GM12878 (cell line): Measurements from ENCODE around the gene ERP27.

ENCODE experiments used
- EGR1 ChIP-seq, 2 experiments: IDR thresholded peaks; 1 replicate in 1 of 2; 2 replicates in 1 of 2; pipeline ENCODE4 v1.6.1; 2011 to 2012; ENCODE audit warnings: low read depth in 2 of 2, low read length in 2 of 2, borderline replicate concordance in 1 of 2, mild to moderate bottlenecking in 1 of 2, moderate library complexity in 1 of 2
- EZH2 ChIP-seq: IDR thresholded peaks from 2 replicates; pipeline ENCODE4 v1.6.1; 2012; ENCODE audit warnings: low read depth, mild to moderate bottlenecking, control low read depth, inconsistent platforms, low read length, borderline replicate concordance; ENCODE audit not compliant: control insufficient read depth
- NRF1 ChIP-seq: conservative IDR thresholded peaks from 2 replicates; pipeline ENCODE4 v1.6.1; 2011; ENCODE audit warnings: mild to moderate bottlenecking, low read depth, low read length, improper control_type of control experiment
- POLR2A ChIP-seq: IDR thresholded peaks from 2 replicates; pipeline ENCODE4 v1.6.1; 2011; ENCODE audit warnings: low read depth, mild to moderate bottlenecking, low read length
- POLR2AphosphoS5 ChIP-seq: IDR thresholded peaks from 2 replicates; pipeline ENCODE4 v1.6.1; 2011; ENCODE audit warnings: mild to moderate bottlenecking, low read length, inconsistent platforms
- ZSCAN29 ChIP-seq: fragments of 450-650 bp; IDR thresholded peaks from 2 replicates; pipeline ENCODE4 v1.6.1; 2017; ENCODE audit warnings: mild to moderate bottlenecking, moderate library complexity
- TF ChIP-seq, protein P1 (sequence below), 3 experiments: IDR thresholded peaks in 2 of 3; conservative IDR thresholded peaks in 1 of 3; 2 replicates each; pipeline ENCODE4 v1.5.1; 2011; ENCODE audit warnings: low read depth in 3 of 3, low read length in 3 of 3, mild to moderate bottlenecking in 3 of 3, control low read depth in 2 of 3, moderate library complexity in 2 of 3, inconsistent platforms in 1 of 3, mixed read lengths in 1 of 3; ENCODE audit not compliant: control insufficient read depth in 2 of 3, insufficient read depth in 1 of 3; ENCODE audit errors: extremely low read depth in 1 of 3
- TF ChIP-seq, protein P2 (sequence below): IDR thresholded peaks from 2 replicates; pipeline ENCODE4 v1.6.1; 2011; ENCODE audit warnings: low read depth, mild to moderate bottlenecking, low read length, moderate library complexity, borderline replicate concordance; ENCODE audit errors: extremely low read depth
- TF ChIP-seq, protein P3 (sequence below): fragments of 450-650 bp; IDR thresholded peaks from 2 replicates; pipeline ENCODE4 v1.6.1; 2017; ENCODE audit warnings: mild to moderate bottlenecking

DNA sequence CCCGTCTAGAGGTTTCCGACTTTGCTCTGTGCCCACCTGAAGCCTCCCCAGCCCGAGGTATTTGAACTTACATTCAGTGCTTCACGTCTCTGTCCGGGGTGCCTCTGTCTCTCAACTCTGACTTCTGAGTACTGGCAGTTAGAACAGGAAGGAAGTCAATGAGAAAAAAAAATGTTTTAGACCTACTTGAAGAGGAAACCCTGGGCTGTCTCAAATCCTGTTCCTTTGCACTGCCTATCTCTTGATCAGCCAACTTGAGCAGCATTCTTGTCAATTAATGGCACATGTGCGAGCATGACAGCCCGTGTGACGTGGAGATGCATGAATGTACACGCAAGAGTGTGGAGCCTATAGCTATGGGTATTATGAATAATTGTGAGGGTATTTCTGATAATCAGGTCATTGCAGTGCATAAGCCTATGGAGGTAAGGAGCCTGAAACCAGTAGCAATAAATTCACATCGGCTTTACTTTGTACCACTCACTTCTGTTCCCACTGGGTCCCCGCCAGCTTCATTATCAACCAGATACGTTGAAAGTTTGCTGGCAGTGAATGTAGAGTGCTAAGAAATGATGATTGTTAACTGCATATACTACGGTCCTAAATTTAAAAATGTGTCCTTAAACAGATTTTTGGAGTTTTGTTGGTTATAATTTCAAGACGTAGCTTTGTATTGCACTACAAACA is 23.3 kb upstream of the ERP27 start, which contains the start of gene ARHGDIB:
- TF ChIP-seq, protein P1, sequence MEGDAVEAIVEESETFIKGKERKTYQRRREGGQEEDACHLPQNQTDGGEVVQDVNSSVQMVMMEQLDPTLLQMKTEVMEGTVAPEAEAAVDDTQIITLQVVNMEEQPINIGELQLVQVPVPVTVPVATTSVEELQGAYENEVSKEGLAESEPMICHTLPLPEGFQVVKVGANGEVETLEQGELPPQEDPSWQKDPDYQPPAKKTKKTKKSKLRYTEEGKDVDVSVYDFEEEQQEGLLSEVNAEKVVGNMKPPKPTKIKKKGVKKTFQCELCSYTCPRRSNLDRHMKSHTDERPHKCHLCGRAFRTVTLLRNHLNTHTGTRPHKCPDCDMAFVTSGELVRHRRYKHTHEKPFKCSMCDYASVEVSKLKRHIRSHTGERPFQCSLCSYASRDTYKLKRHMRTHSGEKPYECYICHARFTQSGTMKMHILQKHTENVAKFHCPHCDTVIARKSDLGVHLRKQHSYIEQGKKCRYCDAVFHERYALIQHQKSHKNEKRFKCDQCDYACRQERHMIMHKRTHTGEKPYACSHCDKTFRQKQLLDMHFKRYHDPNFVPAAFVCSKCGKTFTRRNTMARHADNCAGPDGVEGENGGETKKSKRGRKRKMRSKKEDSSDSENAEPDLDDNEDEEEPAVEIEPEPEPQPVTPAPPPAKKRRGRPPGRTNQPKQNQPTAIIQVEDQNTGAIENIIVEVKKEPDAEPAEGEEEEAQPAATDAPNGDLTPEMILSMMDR (IDR thresholded peaks at IDR 0.05 in 2 of 3, conservative IDR thresholded peaks at IDR 0.05 in 1 of 3; ENCODE audit: control insufficient read depth in 2 of 3, extremely low read depth in 1 of 3, insufficient read depth in 1 of 3, low read depth in 3 of 3, low read length in 3 of 3), result no peak
- TF ChIP-seq POLR2A (peak; percentile 77), ZSCAN29 (0 out of 2 replicates have a peak, but pooled peaks have one; percentile 5), POLR2AphosphoS5 (peak; percentile 77), NRF1 (no peak), EGR1 (IDR thresholded peaks at IDR 0.05; ENCODE audit: borderline replicate concordance in 1 of 2, low read depth in 2 of 2, low read length in 2 of 2) (peak in 1 of 2 experiments; percentile 61; a peak in 1 of 3 replicates), EZH2 (no peak)
- TF ChIP-seq, protein P2, sequence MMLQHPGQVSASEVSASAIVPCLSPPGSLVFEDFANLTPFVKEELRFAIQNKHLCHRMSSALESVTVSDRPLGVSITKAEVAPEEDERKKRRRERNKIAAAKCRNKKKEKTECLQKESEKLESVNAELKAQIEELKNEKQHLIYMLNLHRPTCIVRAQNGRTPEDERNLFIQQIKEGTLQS, result no peak
- TF ChIP-seq, protein P3, sequence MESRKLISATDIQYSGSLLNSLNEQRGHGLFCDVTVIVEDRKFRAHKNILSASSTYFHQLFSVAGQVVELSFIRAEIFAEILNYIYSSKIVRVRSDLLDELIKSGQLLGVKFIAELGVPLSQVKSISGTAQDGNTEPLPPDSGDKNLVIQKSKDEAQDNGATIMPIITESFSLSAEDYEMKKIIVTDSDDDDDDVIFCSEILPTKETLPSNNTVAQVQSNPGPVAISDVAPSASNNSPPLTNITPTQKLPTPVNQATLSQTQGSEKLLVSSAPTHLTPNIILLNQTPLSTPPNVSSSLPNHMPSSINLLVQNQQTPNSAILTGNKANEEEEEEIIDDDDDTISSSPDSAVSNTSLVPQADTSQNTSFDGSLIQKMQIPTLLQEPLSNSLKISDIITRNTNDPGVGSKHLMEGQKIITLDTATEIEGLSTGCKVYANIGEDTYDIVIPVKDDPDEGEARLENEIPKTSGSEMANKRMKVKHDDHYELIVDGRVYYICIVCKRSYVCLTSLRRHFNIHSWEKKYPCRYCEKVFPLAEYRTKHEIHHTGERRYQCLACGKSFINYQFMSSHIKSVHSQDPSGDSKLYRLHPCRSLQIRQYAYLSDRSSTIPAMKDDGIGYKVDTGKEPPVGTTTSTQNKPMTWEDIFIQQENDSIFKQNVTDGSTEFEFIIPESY, result no peak
